GM19238 (cell line): ENCODE measurements around the gene CDC25A.

Source experiments
- DNase-seq: peaks from one replicate; pipeline ENCODE4 v3.0.0; 2011; ENCODE audit warnings: low spot score; ENCODE audit not compliant: insufficient read length

CDC25A gene

GRCh38 chr3:48142316-48142870 is 45.8 kb downstream of the CDC25A start:
- DNase-seq = no peak

DNA sequence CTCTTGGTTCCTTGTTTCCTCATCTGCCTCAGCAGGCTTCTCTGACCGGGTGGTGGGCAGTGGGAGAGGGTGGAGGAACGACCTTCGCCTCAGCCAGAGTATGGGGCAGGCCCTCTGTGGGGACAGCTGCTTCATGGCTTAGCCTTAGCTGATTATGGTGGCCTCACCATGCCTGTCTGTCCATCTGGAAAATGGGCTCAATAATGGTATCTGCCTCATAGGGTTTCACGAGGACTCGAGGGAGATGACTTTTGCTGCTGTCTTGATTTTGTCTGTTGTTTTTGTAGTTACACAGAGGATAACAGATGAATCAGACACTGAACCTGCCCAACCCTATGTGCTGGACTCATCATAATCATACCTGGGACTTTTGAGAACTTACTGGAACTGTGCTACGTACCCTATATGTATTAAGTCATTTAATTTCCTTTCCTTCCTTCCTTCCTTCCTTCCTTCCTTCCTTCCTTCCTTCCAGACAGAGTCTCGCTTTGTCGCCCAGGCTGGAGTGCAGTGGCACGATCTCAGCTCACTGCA is 46.5 kb downstream of the CDC25A start:
- no peak for DNase-seq

DNA sequence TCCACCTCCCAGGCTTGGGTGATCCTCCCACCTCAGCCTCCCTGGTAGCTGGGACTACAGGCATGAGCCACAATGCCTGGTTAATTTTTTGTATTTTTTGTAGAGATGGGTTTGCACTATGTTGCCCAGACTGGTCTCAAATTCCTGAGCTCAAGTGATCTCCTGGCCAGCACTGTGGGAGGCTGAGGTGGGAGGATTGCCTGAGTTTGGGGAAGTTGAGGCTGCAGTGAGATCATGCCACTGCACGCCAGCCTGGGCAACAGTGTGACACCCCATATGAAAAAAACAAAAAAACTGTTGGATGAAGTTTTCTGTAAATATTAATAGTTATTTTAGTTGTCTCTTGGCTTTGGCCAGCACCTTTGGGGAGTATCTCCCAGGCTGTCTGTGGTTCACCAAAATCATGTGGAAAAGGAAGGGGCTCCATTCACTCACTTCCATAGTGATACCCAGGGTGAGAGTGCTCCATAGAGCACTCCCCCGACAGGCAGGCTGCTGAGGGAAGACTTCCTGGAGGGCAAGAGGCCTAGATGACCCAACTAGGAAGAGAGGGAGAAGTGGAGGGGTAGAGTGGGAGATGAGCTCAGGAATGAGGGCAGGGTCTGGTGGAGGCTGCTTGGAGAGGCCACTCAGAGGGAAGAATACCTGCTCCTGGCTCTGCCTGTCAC is 47.1 kb downstream of the CDC25A start:
- no peak for DNase-seq

- no peak for DNase-seq
Measured at GRCh38 chr3:48140336-48140757, 47.9 kb downstream of the CDC25A start.

- DNase-seq = no peak
Measured at GRCh38 chr3:48137425-48137999, 50.7 kb downstream of the CDC25A start.

DNA sequence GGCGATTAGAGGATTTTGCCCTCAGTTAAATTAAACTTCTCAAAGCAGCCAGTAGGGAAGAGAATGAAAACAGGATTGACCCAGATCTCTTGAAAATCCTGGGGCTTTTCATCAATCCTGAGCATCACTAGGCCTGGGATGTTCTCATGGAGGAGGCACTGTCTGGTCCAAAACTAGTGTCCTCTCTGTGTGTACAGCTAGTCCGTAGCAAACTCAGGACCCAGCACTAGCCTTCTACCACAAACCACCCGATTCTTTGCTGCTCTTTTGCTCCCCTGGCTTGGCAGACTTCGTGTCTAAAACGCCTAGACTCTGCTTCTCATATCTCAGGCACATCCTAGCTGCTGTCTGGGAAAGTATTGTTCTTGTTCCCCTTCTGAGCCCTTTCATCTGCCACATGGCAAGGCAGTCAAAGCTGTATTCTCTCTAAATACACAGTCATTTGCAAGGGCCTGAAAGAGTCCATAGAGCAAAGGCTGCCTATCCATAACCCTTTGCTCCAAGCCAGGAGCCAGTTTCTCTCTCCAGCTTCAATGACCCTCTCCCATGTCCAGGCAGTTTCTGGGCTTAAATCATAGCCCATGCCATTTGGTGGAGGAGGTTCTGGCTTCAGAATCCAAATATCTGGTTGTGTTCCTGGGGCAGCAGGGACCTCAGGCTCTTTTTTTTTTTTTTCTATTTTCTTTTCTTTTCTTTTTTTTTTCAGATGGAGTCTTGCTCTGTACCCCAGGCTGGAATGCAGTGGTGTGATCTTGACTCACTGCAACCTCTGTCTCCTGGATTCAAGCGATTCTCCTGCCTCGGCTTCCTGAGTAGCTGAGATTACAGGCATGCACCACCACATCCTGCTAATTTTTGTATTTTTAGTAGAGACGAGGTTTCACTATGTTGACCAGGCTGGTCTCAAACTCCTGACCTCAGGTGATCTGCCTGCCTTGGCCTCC is 52.4 kb downstream of the CDC25A start:
- DNase-seq = no peak

DNA sequence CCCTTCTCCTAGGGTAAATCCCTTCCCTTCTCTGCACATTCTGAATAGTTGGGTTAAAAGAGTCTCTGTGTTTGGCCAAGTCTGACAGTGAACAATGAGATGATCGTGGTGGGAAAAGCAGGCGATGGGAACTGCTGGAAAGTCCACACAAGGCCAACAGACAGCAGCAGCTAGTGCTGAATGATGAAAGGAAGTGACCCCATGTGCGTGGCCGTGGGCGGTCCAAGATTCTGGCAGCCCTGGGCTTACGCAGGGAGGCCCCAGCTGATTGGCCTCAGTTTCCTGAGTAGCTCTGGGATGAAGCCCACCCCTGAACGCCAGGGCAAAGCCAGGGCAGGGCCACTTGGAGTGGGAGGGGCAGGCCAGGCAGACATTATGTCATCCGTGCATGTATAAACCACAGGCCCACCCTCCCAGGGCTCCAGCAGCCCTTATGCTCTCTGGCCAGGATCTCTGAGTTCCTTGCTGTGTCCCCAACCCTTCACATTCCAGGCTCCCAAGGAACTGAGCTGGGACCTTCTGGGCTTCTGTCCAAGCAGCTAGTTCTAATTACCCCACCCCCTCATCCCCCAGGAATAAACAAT is 57.8 kb downstream of the CDC25A start:
- DNase-seq = no peak

- no peak for DNase-seq
Measured at GRCh38 chr3:48129921-48130320, 58.3 kb downstream of the CDC25A start.

DNA sequence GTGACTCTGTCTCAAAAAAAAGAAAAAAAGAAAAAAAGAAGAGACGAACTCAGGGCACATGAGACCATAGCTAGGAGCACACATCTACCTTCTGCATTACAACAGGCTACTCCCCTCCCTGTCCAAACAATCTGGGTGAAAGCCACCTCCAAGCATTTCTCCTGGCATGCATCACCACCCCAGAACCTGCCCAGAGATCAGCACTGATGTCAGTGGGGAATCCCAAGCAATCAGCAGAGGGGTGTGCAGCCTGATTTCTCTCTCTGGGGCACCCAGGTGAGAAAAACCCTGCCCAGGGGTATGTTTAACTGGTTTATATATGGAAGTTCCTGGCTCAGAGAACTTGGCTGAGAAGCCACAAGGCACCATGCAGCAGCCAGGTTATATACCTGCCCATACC is 59.4 kb downstream of the CDC25A start:
- DNase-seq = no peak

DNA sequence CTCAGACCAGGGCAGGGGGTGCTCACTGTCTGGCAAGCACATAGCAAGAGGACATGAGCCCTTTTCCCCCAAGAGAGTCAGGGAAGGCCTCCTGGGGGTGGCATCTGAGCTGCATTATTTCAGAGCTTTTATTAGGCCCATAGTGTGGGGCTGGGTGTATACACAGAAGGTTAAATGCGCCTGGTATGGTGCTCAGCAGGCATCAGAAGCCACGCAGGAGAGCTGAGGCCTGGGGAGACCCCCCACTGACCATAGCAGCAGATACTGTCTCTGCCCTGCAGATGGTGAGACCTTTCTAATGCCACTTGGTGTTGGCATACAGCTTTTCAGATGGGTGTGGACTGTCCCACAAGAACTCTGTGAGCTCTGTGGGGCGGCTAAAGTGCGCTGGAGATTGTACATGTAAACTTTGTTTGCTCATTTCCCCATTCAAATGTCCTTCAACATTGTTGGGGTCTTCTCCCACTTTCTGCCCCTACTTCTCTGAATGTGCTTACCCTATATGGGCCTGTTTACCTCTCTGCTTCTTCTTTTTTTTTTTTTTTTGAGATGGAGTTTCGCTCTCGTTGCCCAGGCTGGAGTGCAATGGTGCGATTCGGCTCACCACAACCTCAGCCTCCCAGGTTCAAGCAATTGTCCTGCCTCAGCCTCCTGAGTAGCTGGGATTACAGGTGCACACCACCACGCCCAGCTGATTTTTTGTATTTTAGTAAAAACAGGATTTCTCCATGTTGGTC is 62.2 kb downstream of the CDC25A start:
- no peak for DNase-seq

DNA sequence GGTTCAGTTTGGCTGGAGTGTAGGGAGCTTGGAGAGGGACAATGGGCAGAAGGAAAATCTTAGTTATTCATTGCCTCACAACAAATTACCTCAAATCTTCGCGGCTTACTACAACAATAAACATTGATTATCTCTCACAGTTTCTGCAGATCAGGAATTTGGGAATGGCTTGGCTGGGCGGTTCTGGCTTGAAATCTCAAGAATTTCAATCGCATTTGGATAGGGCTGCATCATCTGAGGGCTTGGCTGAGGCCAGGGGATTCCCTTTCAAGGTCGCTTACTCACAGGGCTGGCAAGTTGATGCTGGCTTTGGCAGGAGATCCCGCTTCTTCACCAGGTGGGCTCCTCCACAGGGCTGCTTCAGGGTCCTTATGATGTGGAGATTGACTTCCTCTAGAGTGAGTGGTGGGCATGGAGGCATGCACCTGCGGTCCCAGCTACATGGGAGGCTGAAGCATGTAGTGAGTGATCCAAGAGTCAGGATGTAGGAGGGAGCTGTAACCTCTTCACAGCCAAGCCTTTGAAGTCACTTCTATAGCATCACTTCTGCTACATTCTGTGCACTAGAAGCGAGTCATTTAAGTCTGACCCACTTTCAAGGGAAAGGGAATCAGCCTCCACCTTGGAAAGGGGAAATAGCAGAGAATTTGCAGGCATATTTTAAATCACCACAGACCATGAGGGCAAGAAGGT is 63.1 kb downstream of the CDC25A start:
- no peak for DNase-seq

- no peak for DNase-seq
Measured at GRCh38 chr3:48123346-48123745, 64.9 kb downstream of the CDC25A start.

- no peak for DNase-seq
Measured at GRCh38 chr3:48122504-48122903, 65.7 kb downstream of the CDC25A start.

GRCh38 chr3:48120223-48120622 is 68.0 kb downstream of the CDC25A start:
- no peak for DNase-seq

DNA sequence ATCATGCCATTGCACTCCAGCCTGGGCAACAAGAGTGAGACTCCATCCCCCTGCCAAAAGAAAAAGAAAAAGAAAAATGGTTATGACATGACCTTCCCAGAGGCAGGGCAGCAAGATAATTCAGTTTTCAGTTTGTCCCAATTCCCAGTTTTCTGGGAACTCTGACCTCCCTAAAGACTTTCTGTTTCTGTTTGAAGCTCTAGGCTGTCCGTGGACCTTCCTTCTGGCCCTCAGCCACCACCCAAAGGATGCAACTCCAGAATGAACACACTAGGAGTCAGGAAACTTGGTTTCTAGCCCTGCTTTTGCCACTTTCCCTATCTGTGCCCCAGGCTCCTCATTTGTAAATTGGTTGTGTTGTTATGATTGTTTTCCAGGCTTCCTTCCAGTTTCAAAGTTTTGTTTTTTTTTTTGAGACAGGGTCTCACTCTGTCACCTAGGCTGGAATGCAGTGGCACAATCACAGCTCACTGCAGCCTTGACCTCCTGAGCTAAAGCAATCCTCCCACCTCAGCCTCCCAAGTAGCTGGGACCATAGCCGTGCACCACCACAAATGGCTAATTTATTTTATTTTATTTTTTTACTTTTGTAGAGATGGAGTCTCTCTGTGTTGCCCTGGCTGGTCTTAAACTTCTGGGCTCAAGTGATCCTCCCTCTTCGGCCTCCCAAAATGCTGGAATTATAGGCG is 68.6 kb downstream of the CDC25A start:
- DNase-seq = no peak

GRCh38 chr3:48118928-48119327 is 69.3 kb downstream of the CDC25A start:
- no peak for DNase-seq

- DNase-seq = no peak
Measured at GRCh38 chr3:48118322-48118721, 69.9 kb downstream of the CDC25A start.

DNA sequence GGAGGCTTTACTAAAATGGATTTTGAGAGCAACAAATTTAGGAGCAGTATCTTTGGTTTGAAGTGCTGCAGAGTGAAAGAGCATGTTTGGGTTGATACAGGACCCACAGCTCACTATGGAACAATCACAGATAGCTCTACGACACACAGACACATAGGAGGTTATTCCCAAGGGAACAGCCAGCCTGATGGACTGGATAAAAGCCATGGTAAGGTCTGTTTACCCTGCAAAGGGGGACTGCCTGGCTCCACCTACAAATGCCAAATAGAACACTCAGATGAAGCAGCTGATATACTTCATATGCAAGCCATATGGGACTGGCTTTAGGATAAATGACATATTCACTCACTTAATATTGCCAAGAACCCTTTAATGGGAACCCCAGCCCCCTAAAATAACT is 75.4 kb downstream of the CDC25A start:
- DNase-seq = no peak

DNA sequence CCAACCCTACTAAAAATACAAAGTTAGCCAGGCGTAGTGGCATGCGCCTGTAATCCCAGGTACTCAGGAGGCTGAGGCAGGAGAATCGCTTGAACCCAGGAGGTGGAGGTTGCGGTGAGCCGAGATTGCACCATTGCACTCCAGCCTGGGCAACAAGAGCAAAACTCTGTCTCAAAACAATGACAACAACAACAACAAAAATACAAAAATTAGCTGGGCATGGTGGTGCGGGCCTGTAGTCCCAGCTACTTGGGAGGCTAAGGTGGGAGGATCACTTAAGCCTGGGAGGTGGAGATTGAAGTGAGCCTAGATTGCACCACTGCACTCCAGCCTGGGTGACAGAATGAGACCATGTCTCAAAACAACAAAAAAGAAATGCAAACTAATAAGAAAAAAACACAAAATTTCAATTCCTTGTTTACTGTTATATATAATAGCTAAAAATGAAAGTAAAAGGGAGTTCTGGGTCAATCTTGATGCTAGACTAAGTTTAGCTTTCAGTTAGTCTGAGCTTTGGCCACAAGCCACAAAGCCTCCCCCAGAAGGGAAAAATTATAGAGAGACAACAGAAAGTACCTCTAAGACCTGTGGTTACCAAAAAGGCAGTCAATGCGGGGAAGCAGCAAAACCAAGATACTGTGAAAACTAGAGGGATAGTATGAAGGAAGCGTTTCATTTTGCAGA is 76.0 kb downstream of the CDC25A start:
- DNase-seq = peak; percentile 59
